Loucy (cell line): Measurements from ENCODE around the gene MOB1B.

Experiments
- EZH2phosphoT487 ChIP-seq: fragments of 200-600 bp; IDR thresholded peaks from 2 replicates; pipeline ENCODE4 v1.6.1; 2018; ENCODE audit warnings: antibody characterized with exemption, mild to moderate bottlenecking, moderate library complexity, borderline replicate concordance
- TF ChIP-seq, protein P1 (sequence below): fragments of 200-600 bp; sonication (generic); conservative IDR thresholded peaks from 2 replicates; pipeline ENCODE4 v1.5.1; 2014; ENCODE audit warnings: mild to moderate bottlenecking, antibody characterized with exemption, low read length

DNA sequence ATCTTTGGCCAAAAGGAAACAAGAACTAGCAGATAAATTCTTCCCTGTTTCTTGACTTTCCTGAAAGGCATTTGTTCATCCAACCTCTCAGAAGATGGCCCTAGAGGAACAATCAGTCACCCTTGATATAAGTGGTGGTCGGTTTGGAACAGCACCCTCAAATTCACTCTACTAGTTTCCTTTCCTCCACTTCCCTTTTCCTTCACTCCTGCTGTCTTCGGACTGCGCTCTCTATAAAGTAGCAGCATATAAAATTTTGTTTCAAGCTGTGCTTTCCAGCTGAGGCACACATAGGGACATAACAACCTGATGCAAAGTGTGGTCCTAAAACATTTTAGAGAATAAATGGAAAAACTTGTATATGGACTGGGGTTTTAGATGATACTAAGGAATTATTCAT lies 29.0 kb upstream of the MOB1B start:
- TF ChIP-seq, protein P1, sequence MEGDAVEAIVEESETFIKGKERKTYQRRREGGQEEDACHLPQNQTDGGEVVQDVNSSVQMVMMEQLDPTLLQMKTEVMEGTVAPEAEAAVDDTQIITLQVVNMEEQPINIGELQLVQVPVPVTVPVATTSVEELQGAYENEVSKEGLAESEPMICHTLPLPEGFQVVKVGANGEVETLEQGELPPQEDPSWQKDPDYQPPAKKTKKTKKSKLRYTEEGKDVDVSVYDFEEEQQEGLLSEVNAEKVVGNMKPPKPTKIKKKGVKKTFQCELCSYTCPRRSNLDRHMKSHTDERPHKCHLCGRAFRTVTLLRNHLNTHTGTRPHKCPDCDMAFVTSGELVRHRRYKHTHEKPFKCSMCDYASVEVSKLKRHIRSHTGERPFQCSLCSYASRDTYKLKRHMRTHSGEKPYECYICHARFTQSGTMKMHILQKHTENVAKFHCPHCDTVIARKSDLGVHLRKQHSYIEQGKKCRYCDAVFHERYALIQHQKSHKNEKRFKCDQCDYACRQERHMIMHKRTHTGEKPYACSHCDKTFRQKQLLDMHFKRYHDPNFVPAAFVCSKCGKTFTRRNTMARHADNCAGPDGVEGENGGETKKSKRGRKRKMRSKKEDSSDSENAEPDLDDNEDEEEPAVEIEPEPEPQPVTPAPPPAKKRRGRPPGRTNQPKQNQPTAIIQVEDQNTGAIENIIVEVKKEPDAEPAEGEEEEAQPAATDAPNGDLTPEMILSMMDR, result no peak
- no peak for TF ChIP-seq EZH2phosphoT487
